Fibroblast of skin of left quadriceps (primary cell): ENCODE data around the gene IL31.
"Not testable (repeated sequence)": the region's sequence is repeated elsewhere in the genome, so short reads cannot be mapped to it uniquely, and the experiment has no call there.

Experiments used
- DNase-seq, 2 experiments: peaks; one replicate each; pipeline ENCODE4 v3.0.0-alpha.2; 2013; ENCODE audit warnings: low read depth in 2 of 2

The IL31 gene

GRCh38 chr12:122192441-122192840 is 18.4 kb upstream of the IL31 start:
- DNase-seq = no peak

GRCh38 chr12:122190842-122191668 is 17.0 kb upstream of the IL31 start:
- DNase-seq = no peak

GRCh38 chr12:122189626-122190475 is 15.8 kb upstream of the IL31 start:
- no peak for DNase-seq

- no peak for DNase-seq
Observed at GRCh38 chr12:122187466-122187865, 13.4 kb upstream of the IL31 start.

- DNase-seq = no peak
Observed at GRCh38 chr12:122185494-122186082, 11.6 kb upstream of the IL31 start.

- no peak for DNase-seq
Observed at GRCh38 chr12:122185079-122185478, 11.1 kb upstream of the IL31 start.

GRCh38 chr12:122184517-122184916 is 10.5 kb upstream of the IL31 start:
- no peak for DNase-seq

GRCh38 chr12:122183588-122183940 is 9.5 kb upstream of the IL31 start:
- no peak for DNase-seq

GRCh38 chr12:122182887-122183587 is 9.0 kb upstream of the IL31 start, which contains the start of gene LRRC43:
Gene LRRC43 (plus strand): TSS chr12:122183123. CDS start chr12:122183145, 22 bp downstream.
- DNase-seq = no peak

GRCh38 chr12:122176473-122176872 is 2.5 kb upstream of the IL31 start:
- not testable (repeated sequence) for DNase-seq

GRCh38 chr12:122172262-122172939 is 1.6 kb downstream of the IL31 start:
- DNase-seq = no peak

- DNase-seq = no peak
Observed at GRCh38 chr12:122171399-122171798, 2.6 kb downstream of the IL31 start.

GRCh38 chr12:122168492-122168891 is 5.5 kb downstream of the IL31 start:
- DNase-seq = no peak

- DNase-seq = no peak
Observed at GRCh38 chr12:122167356-122167925, 6.6 kb downstream of the IL31 start.

GRCh38 chr12:122166422-122167349 is 7.3 kb downstream of the IL31 start:
- no peak for DNase-seq

GRCh38 chr12:122162976-122163375 is 11.0 kb downstream of the IL31 start:
- no peak for DNase-seq

- DNase-seq = no peak
Observed at GRCh38 chr12:122161682-122162081, 12.3 kb downstream of the IL31 start.

- DNase-seq = no peak
Observed at GRCh38 chr12:122160761-122161160, 13.3 kb downstream of the IL31 start.

- DNase-seq = no peak
Observed at GRCh38 chr12:122159882-122160281, 14.1 kb downstream of the IL31 start.
